ENCODE results near the gene CASP8. TPM values are rescaled to one million over a fixed set of nuclear protein-coding genes. Genes with fewer than 3 reads are reported as not detected.

CASP8 gene
- total and polyA plus RNA-seq, 2 of the 13 experiments (the other 11 are each of a cell fraction or from before 2014, with no cell fraction given), result 25.0 to 52.8 TPM

GRCh38 chr2:201223089-201224073 lies 37.0 kb upstream of the CASP8 start (continued):
- TF ChIP-seq TERF1 (CRISPR knock-in tag; IDR thresholded peaks at IDR 0.05), result no peak
- no peak for TF ChIP-seq POLR2AphosphoS2 (IDR thresholded peaks at IDR 0.05; ENCODE audit: low read depth, low read length)

GRCh38 chr2:201228271-201228911 lies 31.9 kb upstream of the CASP8 start:
- H3K4me2 ChIP-seq (ENCODE audit: low read depth, low read length), result no peak overlapping the region
- POLR2A ChIA-PET, result interaction anchor here (1.0 kb wide), 1 partner anchor 23 kb away, joined by 4 read pairs; no protein-coding TSS in a partner anchor
- H3K9ac ChIP-seq (ENCODE audit: insufficient read depth, low read depth, low read length), result no peak overlapping the region
- in situ Hi-C loops (cut with HindIII; ENCODE audit: extremely low pct_ligation_motif_present, low pct_unique_long_range_greater_than_20kb), result no loop called here
- H3K4me3 ChIP-seq (replicated peaks in 1 of 3; ENCODE audit: insufficient read depth in 1 of 3, low read depth in 2 of 3, low read length in 3 of 3), result no peak overlapping the region
- H3K27ac ChIP-seq (ENCODE audit: extremely low read length, insufficient read depth, low read length), result no peak overlapping the region
- H2AFZ ChIP-seq (ENCODE audit: low read length), result no peak overlapping the region
- CTCF ChIA-PET (ENCODE audit: low intra/inter-chr PET ratio, low total read pairs), result no interaction called here
- H3K79me2 ChIP-seq (ENCODE audit: insufficient read depth, low read length), result peaks cover 2% of the 10 kb centered on the region
- no peaks in the 10 kb centered on the region for H4K20me1 ChIP-seq (ENCODE audit: insufficient read depth, low read length)
- intact Hi-C loops (cut with micrococcal nuclease; ENCODE audit: unreplicated experiment), result no loop called here
- WGBS (ENCODE audit: low lambda C conversion rate), result 87% methylated on average over 3 of the region's 3 CpGs
- no peak for TF ChIP-seq THAP11 (CRISPR knock-in tag; IDR thresholded peaks at IDR 0.05)
- TF ChIP-seq ZNF629 (CRISPR knock-in tag; conservative IDR thresholded peaks at IDR 0.05), result peak; percentile 82
- BruUV-seq (replicated peaks), result no TSS peak
- ATAC-seq, result no peak
- no peaks in the 10 kb centered on the region for H3K36me3 ChIP-seq (replicated peaks in 1 of 2; ENCODE audit: control insufficient read depth in 1 of 2, insufficient read depth in 2 of 2, low read length in 2 of 2)
- no peaks in the 10 kb centered on the region; a peak in 1 of 5 replicates for H3K27me3 ChIP-seq (ENCODE audit: control insufficient read depth in 1 of 2, insufficient read depth in 2 of 2, low read length in 2 of 2)
- H3K9me3 ChIP-seq (ENCODE audit: low read length), result no peaks in the 10 kb centered on the region
- no peak for DNase-seq (ENCODE audit: low spot score)
- H3K4me1 ChIP-seq (ENCODE audit: insufficient read depth, low read length), result peaks cover 18% of the 10 kb centered on the region
- FAIRE-seq, result no peak

Measured in HepG2 (cell line).